HepG2 (cell line): Measurements from ENCODE around the gene TLE5. TPM values are rescaled to one million over a fixed set of nuclear protein-coding genes. Genes with fewer than 3 reads are reported as not detected.
A peak's percentile ranks its signal among the peaks of the same experiment; 100 is the strongest.

Experiments
- ATRX ChIP-seq: sonication (generic); formaldehyde crosslinking; IDR thresholded peaks from 2 replicates; pipeline ENCODE4 v1.4.0; 2020; ENCODE audit warnings: missing genetic modification reagents, borderline replicate concordance
- FOXJ3 ChIP-seq: sonication (generic); formaldehyde crosslinking; IDR thresholded peaks from 2 replicates; pipeline ENCODE4 v1.4.0; 2020; ENCODE audit warnings: missing genetic modification reagents, mild to moderate bottlenecking, borderline replicate concordance
- ISX ChIP-seq: sonication (generic); formaldehyde crosslinking; conservative IDR thresholded peaks from 2 replicates; pipeline ENCODE4 v1.5.0; 2020; ENCODE audit warnings: missing genetic modification reagents
- NKX3-1 ChIP-seq: sonication (generic); formaldehyde crosslinking; IDR thresholded peaks from 2 replicates; pipeline ENCODE4 v1.5.0; 2020; ENCODE audit warnings: missing genetic modification reagents
- RBM39 ChIP-seq: fragments of 200-400 bp; formaldehyde crosslinking; IDR thresholded peaks from one replicate; pipeline ENCODE4 v1.6.1; 2018; ENCODE audit warnings: antibody characterized with exemption, mild to moderate bottlenecking, low read depth, low read length; ENCODE audit not compliant: poor library complexity, severe bottlenecking
- TRAFD1 ChIP-seq: sonication (generic); formaldehyde crosslinking; IDR thresholded peaks from 2 replicates; pipeline ENCODE4 v1.5.1; 2020; ENCODE audit warnings: missing genetic modification reagents, mild to moderate bottlenecking, borderline replicate concordance
- ZNF318 ChIP-seq: sonication (generic); formaldehyde crosslinking; IDR thresholded peaks from 2 replicates; pipeline ENCODE4 v1.4.0; 2020; ENCODE audit warnings: mild to moderate bottlenecking, missing genetic modification reagents
- ZNF660 ChIP-seq: sonication (generic); formaldehyde crosslinking; IDR thresholded peaks from 2 replicates; pipeline ENCODE4 v1.5.1; 2020; ENCODE audit warnings: mild to moderate bottlenecking, low read depth, missing genetic modification reagents, borderline replicate concordance
- ZNF800 ChIP-seq: sonication (generic); formaldehyde crosslinking; IDR thresholded peaks from 2 replicates; pipeline ENCODE4 v1.4.0; 2020; ENCODE audit warnings: missing genetic modification reagents
- ZXDC ChIP-seq: sonication (generic); formaldehyde crosslinking; IDR thresholded peaks from 2 replicates; pipeline ENCODE4 v1.5.0; 2020; ENCODE audit warnings: mild to moderate bottlenecking, missing genetic modification reagents
- polyA plus RNA-seq, 8 experiments: library from polyadenylated mRNA; depleted of rRNA in 3 of 8; stranded (reverse) in 7 of 8; unstranded in 1 of 8; fragments of >200 nt; fragmentation: Illumina TruSeq in 4 of 8; extraction: Trizol in 4 of 8; gene quantifications; 2 replicates each; pipeline versions ENCODE4 v1.2.1 to v1.2.3, GENCODE V29; 2011 to 2016; ENCODE audit warnings: low read depth in 4 of 8, missing spikeins in 1 of 8, mixed read lengths in 1 of 8; ENCODE audit not compliant: insufficient read depth in 1 of 8
- total RNA-seq, 5 experiments: library from RNA; depleted of rRNA; stranded (reverse); fragments of >200 nt; fragmentation: Illumina TruSeq; extraction: Trizol; gene quantifications; 2 replicates each; pipeline ENCODE4 v1.2.3, GENCODE V29; 2016; ENCODE audit warnings: low read depth in 1 of 5

Gene TLE5
- total and polyA plus RNA-seq, 2 of the 13 experiments (the other 11 are each of a cell fraction or from before 2014, with no cell fraction given), result 62.8 to 189 TPM

GRCh38 chr19:3075605-3076431 is 13.5 kb upstream of the TLE5 start (continued):
- TF ChIP-seq ZXDC, result no peak
- TF ChIP-seq ZNF800, result no peak
- TF ChIP-seq FOXJ3 (CRISPR knock-in tag), result no peak
- no peak for TF ChIP-seq ISX (CRISPR knock-in tag)
- no peak for TF ChIP-seq ZNF660
- peak; percentile 41 for TF ChIP-seq RBM39
- TF ChIP-seq NKX3-1 (CRISPR knock-in tag), result no peak
- TF ChIP-seq ZNF318, result no peak
- TF ChIP-seq ATRX, result no peak
- no peak for TF ChIP-seq TRAFD1
